Measurements from ENCODE around the gene NEURL1B. TPM values are rescaled to one million over a fixed set of nuclear protein-coding genes. Genes with fewer than 3 reads are reported as not detected.
"Not testable (repeated sequence)": the region's sequence is repeated elsewhere in the genome, so short reads cannot be mapped to it uniquely, and the experiment has no call there.

NEURL1B gene
- total RNA-seq, 2 experiments from 2014 or later: 0.32 to 0.57 TPM

- H3K36me3 ChIP-seq (ENCODE audit: insufficient read depth, low read length); H2AFZ ChIP-seq (ENCODE audit: low read length); POLR2A ChIA-PET; H3K9me3 ChIP-seq (ENCODE audit: low read length); H3K4me2 ChIP-seq (ENCODE audit: low read length); intact Hi-C loops (cut with micrococcal nuclease; ENCODE audit: unreplicated experiment); H3K4me1 ChIP-seq (ENCODE audit: insufficient read depth, low read length, poor library complexity, severe bottlenecking); H3K79me2 ChIP-seq (ENCODE audit: insufficient read depth, low read depth, low read length); CTCF ChIA-PET (ENCODE audit: unreplicated experiment); DNase-seq (ENCODE audit: low spot score); H4K20me1 ChIP-seq (ENCODE audit: insufficient read depth, low read length); H3K27ac ChIP-seq (ENCODE audit: low read depth, low read length, poor library complexity, severe bottlenecking); H3K9me2 ChIP-seq (ENCODE audit: insufficient read depth, low read length); H3K4me3 ChIP-seq (ENCODE audit: low read depth, low read length, poor library complexity, severe bottlenecking); BruUV-seq (replicated peaks): not testable (repeated sequence)
These were observed 16.6 kb downstream of the NEURL1B start for GRCh38 chr5:172657524-172658233.

DNA sequence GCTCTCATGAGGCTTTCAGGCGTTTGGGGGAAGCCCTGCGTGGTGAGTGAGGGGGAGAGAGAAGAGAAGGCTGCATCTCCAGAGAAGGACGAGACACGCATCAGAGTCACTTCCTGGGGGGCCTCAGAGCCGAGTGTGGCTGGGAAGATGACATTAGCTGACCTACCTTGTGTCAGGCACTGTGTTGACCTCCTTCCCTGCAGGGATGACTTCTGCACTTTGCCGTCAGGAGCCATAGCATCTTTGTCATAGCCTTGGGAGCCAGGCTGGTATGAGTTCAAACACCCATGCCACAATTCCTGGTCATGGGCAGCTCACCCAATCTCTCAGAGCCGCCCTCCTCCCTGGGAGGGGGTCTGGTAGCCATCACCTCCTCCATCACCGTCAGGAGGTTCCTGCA is 17.3 kb downstream of the NEURL1B start:
- Histone ChIP-seq H3K27ac (ENCODE audit: low read depth, low read length, poor library complexity, severe bottlenecking) (no peak overlapping the region), H3K9me2 (ENCODE audit: insufficient read depth, low read length) (no peaks in the 10 kb centered on the region), H2AFZ (ENCODE audit: low read length) (no peak overlapping the region), H3K4me3 (ENCODE audit: low read depth, low read length, poor library complexity, severe bottlenecking) (no peak overlapping the region), H4K20me1 (ENCODE audit: insufficient read depth, low read length) (no peaks in the 10 kb centered on the region), H3K4me2 (ENCODE audit: low read length) (no peak overlapping the region), H3K79me2 (ENCODE audit: insufficient read depth, low read depth, low read length) (no peaks in the 10 kb centered on the region), H3K36me3 (ENCODE audit: insufficient read depth, low read length) (no peaks in the 10 kb centered on the region), H3K4me1 (ENCODE audit: insufficient read depth, low read length, poor library complexity, severe bottlenecking) (no peaks in the 10 kb centered on the region), H3K9me3 (ENCODE audit: low read length) (no peaks in the 10 kb centered on the region)
- ChIA-PET POLR2A (no interaction called here), CTCF (ENCODE audit: unreplicated experiment) (no interaction called here)
- no peak for TF ChIP-seq EZH2phosphoT487 (IDR thresholded peaks at IDR 0.05; ENCODE audit: borderline replicate concordance, low read depth, low read length)
- TF ChIP-seq CTCF (conservative IDR thresholded peaks at IDR 0.05; ENCODE audit: low read length): no peak
- BruUV-seq (replicated peaks): no TSS peak
- no peak for DNase-seq (ENCODE audit: low spot score)
- intact Hi-C loops (cut with micrococcal nuclease; ENCODE audit: unreplicated experiment): no loop called here

DNA sequence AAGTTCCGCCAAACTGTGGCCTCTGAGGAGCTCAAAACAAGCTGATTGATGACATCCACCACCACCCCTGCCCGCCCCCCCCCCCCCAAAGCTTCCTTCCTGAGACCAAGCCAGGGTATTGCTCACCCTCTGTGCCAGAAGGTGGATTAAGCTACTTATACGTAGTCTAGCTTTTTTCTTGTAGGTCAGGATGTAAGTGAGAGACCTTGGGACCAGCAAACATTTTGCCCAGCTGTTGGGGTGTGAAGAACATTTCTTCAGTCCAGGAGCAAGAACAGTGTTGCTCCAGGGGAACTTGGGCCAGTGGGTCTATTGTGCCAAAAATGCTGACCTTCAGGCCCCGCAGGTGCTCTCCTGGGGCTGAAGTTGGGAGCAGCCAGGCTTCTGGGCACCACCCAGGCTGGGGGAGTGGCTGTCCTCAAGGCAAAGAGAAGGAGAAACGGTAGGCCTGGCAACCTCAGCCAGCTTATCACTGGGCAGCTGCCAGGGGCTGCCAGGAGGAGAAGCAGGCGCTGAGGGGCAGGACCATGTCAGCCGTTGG is 18.0 kb downstream of the NEURL1B start:
- Histone ChIP-seq H4K20me1 (ENCODE audit: insufficient read depth, low read length) (no peaks in the 10 kb centered on the region), H3K36me3 (ENCODE audit: insufficient read depth, low read length) (no peaks in the 10 kb centered on the region), H2AFZ (ENCODE audit: low read length) (no peak overlapping the region), H3K9me2 (ENCODE audit: insufficient read depth, low read length) (no peaks in the 10 kb centered on the region), H3K27ac (ENCODE audit: low read depth, low read length, poor library complexity, severe bottlenecking) (no peak overlapping the region), H3K4me2 (ENCODE audit: low read length) (no peak overlapping the region), H3K4me3 (ENCODE audit: low read depth, low read length, poor library complexity, severe bottlenecking) (no peak overlapping the region), H3K9me3 (ENCODE audit: low read length) (no peaks in the 10 kb centered on the region), H3K79me2 (ENCODE audit: insufficient read depth, low read depth, low read length) (no peaks in the 10 kb centered on the region), H3K4me1 (ENCODE audit: insufficient read depth, low read length, poor library complexity, severe bottlenecking) (no peaks in the 10 kb centered on the region)
- CTCF ChIA-PET (ENCODE audit: unreplicated experiment): no interaction called here
- TF ChIP-seq CTCF (conservative IDR thresholded peaks at IDR 0.05; ENCODE audit: low read length) (no peak), EZH2phosphoT487 (IDR thresholded peaks at IDR 0.05; ENCODE audit: borderline replicate concordance, low read depth, low read length) (no peak)
- intact Hi-C loops (cut with micrococcal nuclease; ENCODE audit: unreplicated experiment): no loop called here
- POLR2A ChIA-PET: no interaction called here
- no peak for DNase-seq (ENCODE audit: low spot score)
- BruUV-seq (replicated peaks): no TSS peak
